ENCODE data around the gene C5orf63. TPM values are rescaled to one million over a fixed set of nuclear protein-coding genes. Genes with fewer than 3 reads are reported as not detected.
A peak's percentile ranks its signal among the peaks of the same experiment; 100 is the strongest.

The C5orf63 gene
- total and polyA plus RNA-seq, 2 donors (not counting 3 experiments of a cell fraction or from before 2014, with no cell fraction given): 1.4 to 5.3 TPM

- intact Hi-C loops (cut with micrococcal nuclease) (no loop called here), dilution Hi-C loops (cut with MboI; ENCODE audit: extremely low pct_ligation_motif_present, low sequenced_read_pairs) (no loop called here)
- Histone ChIP-seq H3K79me2 (ENCODE audit: control insufficient read depth, insufficient read depth, low read length) (peaks cover 74% of the 10 kb centered on the region), H3K4me2 (ENCODE audit: insufficient read depth, low read length) (peak overlapping the region; percentile 33), H3K9me1 (replicated peaks; ENCODE audit: control insufficient read depth, extremely low read depth, insufficient read depth, low read length) (no peaks in the 10 kb centered on the region), H3K4me3 (replicated peaks in 1 of 3; ENCODE audit: insufficient read depth in 1 of 3, low read depth in 1 of 3, low read length in 3 of 3) (no peak overlapping the region), H4K20me1 (replicated peaks; ENCODE audit: control insufficient read depth, extremely low read depth, insufficient read depth, low read length) (no peaks in the 10 kb centered on the region), H3K36me3 (ENCODE audit: control insufficient read depth in 2 of 2, extremely low read depth in 1 of 2, insufficient read depth in 2 of 2, low read length in 2 of 2) (no peaks in the 10 kb centered on the region), H2AFZ (ENCODE audit: low read depth, low read length) (no peak overlapping the region), H3K9ac (replicated peaks; ENCODE audit: extremely low read depth, insufficient read depth, low read length) (peak overlapping the region; percentile 37), H3K27ac (ENCODE audit: insufficient read depth, low read depth, low read length) (peak overlapping the region; percentile 38), H3K27me3 (ENCODE audit: control insufficient read depth in 2 of 2, insufficient read depth in 2 of 2, low read length in 2 of 2) (no peaks in the 10 kb centered on the region), H3K9me3 (replicated peaks; ENCODE audit: control insufficient read depth, insufficient read depth, low read length) (no peaks in the 10 kb centered on the region), H3K4me1 (ENCODE audit: control insufficient read depth, extremely low read depth, insufficient read depth, low read length) (peaks cover 21% of the 10 kb centered on the region)
- ChIA-PET CTCF (interaction anchor here (0.8 to 1.0 kb wide), 2 partner anchors 13 to 27 kb away, joined by 3 read pairs; no protein-coding TSS in a partner anchor), POLR2A (no interaction called here)
- TF ChIP-seq MAX (IDR thresholded peaks at IDR 0.05; ENCODE audit: insufficient read depth, insufficient read length) (no peak), FOS (IDR thresholded peaks at IDR 0.05; ENCODE audit: borderline replicate concordance, insufficient read depth, low read length) (no peak), POLR2A (IDR thresholded peaks at IDR 0.05; ENCODE audit: low read depth, low read length) (no peak), GATA2 (IDR thresholded peaks at IDR 0.05; ENCODE audit: insufficient read depth, insufficient read length, low read depth, low read length) (no peak), JUN (IDR thresholded peaks at IDR 0.05; ENCODE audit: borderline replicate concordance, insufficient read depth, insufficient read length, low read depth) (no peak), POLR2AphosphoS5 (IDR thresholded peaks at IDR 0.05; ENCODE audit: insufficient read depth, low read depth, low read length) (no peak), MYC (IDR thresholded peaks at IDR 0.05; ENCODE audit: low read depth, low read length) (no peak), CTCF (IDR thresholded peaks at IDR 0.05; ENCODE audit: extremely low read depth in 1 of 2, insufficient read depth in 1 of 2, low read depth in 1 of 2, low read length in 2 of 2) (no peak)
- DNase-seq (ENCODE audit: low read depth, low spot score) (no peak), FAIRE-seq (peak; percentile 48)
- TSS peak; percentile 70 for BruUV-seq (replicated peaks)
Observed at GRCh38 chr5:127002390-127002789, 70.9 kb downstream of the C5orf63 start.
